HG02759 (cell line): ENCODE measurements around the gene CXCL9.
"Not testable (repeated sequence)": the region's sequence is repeated elsewhere in the genome, so short reads cannot be mapped to it uniquely, and the experiment has no call there.

Experiments
- ATAC-seq: cut with Tn5 transposase; IDR thresholded peaks from one replicate; pipeline ENCODE4 v1.9.1; 2021; ENCODE audit warnings: mild to moderate bottlenecking, moderate library complexity; ENCODE audit not compliant: unreplicated experiment

CXCL9 gene

DNA sequence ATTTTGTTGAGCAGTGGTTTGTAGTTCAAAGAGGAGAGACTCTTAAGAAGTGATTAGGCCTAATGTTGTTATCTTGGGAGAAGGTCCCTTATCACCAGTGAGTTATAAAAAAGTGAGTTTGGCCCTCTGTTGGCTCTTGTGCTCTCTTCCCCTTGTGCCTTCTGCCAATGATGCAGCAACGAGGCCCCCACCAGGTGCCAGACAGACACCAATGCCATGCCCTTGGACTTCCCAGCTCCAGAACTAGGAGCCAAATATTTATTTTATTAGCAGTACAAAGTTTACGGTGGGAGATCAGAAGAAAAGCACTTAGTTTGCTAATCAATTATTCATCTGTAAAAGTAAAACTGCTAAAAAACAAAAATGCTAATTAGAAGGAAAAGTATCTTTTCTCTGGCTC is 43.8 kb downstream of the CXCL9 start:
- no peak for ATAC-seq

DNA sequence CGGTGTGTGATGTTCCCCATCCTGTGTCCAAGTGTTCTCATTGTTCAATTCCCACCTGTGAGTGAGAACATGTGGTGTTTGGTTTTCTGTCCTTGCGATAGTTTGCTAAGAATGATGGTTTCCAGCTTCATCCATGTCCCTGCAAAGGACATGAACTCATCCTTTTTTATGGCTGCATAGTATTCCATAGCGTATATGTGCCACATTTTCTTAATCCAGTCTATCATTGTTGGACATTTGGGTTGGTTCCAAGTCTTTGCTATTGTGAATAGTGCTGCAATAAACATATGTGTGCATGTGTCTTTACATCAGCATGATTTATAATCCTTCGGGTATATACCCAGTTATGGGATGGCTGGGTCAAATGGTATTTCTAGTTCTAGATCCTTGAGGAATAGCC is 45.2 kb downstream of the CXCL9 start:
- not testable (repeated sequence) for ATAC-seq

DNA sequence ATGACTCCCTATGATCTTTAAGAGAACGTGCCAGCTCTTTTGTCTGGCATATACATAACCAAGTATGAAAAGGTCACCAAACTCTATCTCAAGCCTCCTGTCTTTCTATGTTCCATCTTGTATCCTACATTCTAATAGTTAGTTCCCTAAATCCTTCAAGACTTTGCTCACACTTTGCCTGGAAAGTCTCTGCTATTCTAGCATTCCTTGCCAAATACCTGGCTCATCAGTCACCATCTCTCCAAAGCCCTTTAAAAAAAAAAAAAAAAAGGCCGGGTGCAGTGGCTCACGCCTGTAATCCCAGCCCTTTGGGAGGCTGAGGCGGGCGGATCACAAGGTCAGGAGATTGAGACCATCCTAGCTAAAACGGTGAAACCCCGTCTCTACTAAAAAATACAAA is 48.8 kb downstream of the CXCL9 start:
- ATAC-seq = not testable (repeated sequence)

DNA sequence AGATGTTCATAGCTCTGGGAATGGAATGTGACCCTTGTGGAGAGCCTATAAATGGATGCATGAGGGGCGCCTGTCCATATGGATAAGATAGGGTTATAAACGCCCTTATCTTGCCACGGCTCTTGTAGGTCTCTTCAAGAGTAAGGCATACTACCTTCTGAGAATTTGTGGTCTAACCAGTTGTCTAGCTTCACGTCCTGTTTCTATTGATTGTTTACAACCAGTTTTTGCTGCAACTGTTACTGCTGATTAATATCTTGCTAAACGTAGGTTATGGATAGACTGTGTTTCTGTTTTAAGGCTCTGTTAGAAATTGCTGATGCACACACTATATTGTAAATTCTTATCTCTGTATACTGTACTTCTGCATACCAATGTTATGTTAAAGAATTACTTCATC is 52.5 kb downstream of the CXCL9 start:
- ATAC-seq = not testable (repeated sequence)

DNA sequence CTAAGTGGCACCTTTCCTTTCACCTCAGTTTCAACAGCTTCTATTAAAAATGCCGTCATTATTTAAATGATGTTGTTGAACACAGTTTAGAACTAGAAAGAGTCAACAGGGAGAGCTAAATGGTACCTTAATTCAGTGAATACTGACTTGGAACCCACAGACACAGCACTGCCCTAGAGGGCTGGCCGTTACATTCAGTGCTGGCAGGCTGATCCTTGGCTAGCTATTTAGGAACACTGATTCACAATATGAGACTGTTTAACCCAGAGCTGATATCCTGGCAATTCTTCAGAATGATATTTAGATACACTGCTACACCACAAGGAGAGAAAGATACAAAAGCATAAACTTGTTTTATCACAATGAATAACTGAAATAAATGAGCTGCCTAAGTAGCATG is 53.8 kb downstream of the CXCL9 start:
- ATAC-seq = no peak
